Lower leg skin (tissue), 4 donors: ENCODE data around the gene HUS1. TPM values are rescaled to one million over a fixed set of nuclear protein-coding genes. Genes with fewer than 3 reads are reported as not detected.
A peak's percentile ranks its signal among the peaks of the same experiment; 100 is the strongest.
"Not testable (repeated sequence)": the region's sequence is repeated elsewhere in the genome, so short reads cannot be mapped to it uniquely, and the experiment has no call there.

Experiments
- DNase-seq, 2 donors: peaks; one replicate each; pipeline ENCODE4 v3.0.0-alpha.2; 2019; ENCODE audit warnings: low spot score in 2 of 2
- H3K4me3 ChIP-seq: fragments of 200-600 bp; sonication (generic); 2 replicates; pipeline ENCODE4 v1.5.1; 2017; ENCODE audit warnings: mild to moderate bottlenecking, low read depth; ENCODE audit not compliant: poor library complexity, severe bottlenecking
- POLR2A ChIP-seq, 2 donors: fragments of 450-650 bp; IDR thresholded peaks; one replicate each; pipeline ENCODE4 v1.6.1; 2016 to 2017; ENCODE audit warnings: antibody characterized with exemption in 2 of 2, mild to moderate bottlenecking in 1 of 2, moderate library complexity in 1 of 2
- WGBS, 2 donors: methylation state at CpG; one replicate each; pipeline ENCODE4 v1.1.5; 2018; 5-methylcytosine and 5-hydroxymethylcytosine counted together
- intact Hi-C: fragments of 100-400 bp; cut with DNase I; formaldehyde crosslinking; loops from one replicate; pipeline ENCODE4 v1.15.0; 2023; ENCODE audit warnings: low total_unique reads
- total RNA-seq, 4 donors: library from RNA; depleted of rRNA; stranded (reverse); fragments of >200 nt; gene quantifications; one replicate each; pipeline ENCODE4 v1.1.0, GENCODE V29; 2016
- TF ChIP-seq, protein P1 (sequence below), 3 donors: fragments of 450-650 bp; IDR thresholded peaks; one replicate each; pipeline ENCODE4 v1.5.1; 2016; ENCODE audit warnings: antibody characterized with exemption in 3 of 3, mild to moderate bottlenecking in 3 of 3, moderate library complexity in 2 of 3

HUS1 gene
- total RNA-seq, 4 donors from 2014 or later = 13.8 to 74.1 (median 29.3) TPM

DNA sequence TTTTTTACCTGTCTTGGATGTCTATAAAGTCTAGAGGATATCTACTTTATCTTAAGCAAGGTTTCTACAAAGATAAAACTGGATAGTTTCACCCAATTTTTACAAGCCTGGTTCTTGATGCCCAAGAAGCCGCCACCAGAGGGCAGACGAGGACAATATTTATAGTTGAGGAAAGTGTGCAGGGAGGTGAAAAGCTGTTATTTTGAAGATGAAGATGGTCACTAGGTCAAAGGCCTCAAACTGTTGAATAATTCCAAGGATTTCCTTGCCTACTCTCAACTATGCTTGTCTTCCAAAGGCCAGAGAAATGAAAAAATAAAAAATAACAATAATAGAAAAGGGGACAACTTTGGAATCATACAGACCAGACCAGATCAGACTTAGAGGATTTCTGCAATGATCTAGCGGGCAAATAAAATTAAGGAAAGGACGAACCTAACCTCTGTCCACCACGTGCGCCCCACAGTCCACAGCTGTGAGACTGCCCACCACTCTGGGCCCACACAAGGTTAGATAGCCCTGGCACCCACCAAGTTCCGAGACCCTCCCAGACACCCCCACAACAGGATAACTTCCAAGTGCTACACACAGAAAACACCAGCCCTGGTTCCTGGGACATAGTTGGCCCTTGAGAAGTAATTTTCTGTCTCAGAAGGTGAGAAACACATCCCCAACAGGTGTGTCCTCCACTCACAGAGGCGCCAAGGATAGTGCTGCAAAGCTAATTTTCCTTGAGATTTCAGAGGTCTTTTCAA lies 34.0 kb downstream of the HUS1 start:
- DNase-seq = peak; percentile 80 to 95
- no peak for TF ChIP-seq POLR2A (IDR thresholded peaks at IDR 0.05)
- TF ChIP-seq, protein P1, sequence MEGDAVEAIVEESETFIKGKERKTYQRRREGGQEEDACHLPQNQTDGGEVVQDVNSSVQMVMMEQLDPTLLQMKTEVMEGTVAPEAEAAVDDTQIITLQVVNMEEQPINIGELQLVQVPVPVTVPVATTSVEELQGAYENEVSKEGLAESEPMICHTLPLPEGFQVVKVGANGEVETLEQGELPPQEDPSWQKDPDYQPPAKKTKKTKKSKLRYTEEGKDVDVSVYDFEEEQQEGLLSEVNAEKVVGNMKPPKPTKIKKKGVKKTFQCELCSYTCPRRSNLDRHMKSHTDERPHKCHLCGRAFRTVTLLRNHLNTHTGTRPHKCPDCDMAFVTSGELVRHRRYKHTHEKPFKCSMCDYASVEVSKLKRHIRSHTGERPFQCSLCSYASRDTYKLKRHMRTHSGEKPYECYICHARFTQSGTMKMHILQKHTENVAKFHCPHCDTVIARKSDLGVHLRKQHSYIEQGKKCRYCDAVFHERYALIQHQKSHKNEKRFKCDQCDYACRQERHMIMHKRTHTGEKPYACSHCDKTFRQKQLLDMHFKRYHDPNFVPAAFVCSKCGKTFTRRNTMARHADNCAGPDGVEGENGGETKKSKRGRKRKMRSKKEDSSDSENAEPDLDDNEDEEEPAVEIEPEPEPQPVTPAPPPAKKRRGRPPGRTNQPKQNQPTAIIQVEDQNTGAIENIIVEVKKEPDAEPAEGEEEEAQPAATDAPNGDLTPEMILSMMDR (IDR thresholded peaks at IDR 0.05) = no peak
- no peak overlapping the region for H3K4me3 ChIP-seq
- WGBS, 2 donors = 39 to 45% methylated on average over 8 of the region's 8 CpGs
- intact Hi-C loops = loop anchor here (5.0 kb wide), 1 partner anchor 167 kb away; no protein-coding TSS in a partner anchor

DNA sequence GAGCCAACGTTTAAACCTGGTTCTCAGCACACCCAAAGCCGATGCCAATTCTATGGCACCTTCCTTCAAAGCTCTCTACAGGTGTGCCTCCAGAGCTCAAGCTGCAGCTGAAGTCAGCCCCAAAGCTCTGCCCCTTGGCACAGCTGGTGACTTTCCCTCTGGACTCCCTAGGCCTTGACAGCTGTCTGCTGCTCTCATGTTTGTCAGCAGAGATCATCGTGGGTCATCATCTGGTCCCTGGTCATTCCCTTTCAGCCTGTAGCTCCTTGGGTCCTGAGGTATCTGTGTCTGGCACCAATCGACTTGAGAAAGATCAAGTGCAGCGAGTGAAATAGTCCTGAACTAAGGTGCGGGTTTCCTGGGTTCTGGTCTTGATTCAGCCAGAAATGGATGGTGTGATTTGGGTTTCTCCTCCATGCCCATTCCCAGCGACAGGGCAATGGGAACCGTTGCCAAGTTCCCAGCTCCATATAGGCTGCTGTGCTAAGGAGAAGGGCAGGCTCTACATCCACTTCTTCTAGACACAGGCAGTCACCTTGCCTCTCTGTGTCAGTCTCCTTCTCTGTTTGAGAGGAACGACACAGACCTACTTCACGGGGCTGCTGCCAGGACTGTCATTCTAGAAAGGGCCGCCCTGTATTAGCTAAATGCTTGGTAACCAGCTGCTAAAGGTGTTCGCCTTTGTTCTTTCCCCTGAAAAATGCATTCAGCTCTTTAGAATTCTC lies 34.7 kb downstream of the HUS1 start:
- intact Hi-C loops = loop anchor here (5.0 kb wide), 1 partner anchor 168 kb away; no protein-coding TSS in a partner anchor

DNA sequence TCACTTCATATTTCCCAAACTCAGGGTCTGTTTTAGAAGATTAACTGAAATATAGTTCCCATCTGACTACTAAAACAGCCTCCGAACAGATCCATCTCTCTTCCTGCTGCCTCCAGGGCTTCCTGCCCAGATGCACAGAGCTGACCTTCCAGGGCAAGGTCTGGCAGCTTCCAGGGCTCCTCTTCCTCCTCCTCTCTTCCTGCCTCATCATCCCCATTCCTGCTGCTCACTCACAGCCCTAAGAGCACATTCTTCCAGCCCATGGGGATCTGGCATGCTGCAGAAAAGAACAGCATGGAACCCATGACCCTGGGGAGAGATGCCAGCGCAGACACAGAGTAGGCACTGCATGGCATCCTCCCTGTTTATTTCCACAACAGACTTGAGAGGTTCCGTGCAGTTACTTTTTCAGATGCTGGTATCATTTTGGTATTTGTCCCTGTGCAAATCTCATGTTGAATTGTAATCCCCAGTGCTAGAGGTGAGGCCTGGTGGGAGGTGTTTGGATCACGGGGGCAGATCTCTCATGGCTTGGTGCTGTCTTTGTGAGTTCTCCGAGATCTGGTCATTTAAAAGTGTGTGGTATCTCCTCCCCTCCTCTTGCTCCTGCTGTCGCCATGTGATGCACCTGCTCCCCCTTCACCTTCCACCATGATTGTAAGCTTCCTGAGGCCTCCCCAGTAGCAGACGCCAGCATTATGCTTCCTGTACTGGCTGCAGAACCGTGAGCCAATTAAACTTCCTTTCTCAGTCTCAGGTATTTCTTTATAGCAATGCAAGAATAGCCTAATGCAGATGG lies 35.5 kb downstream of the HUS1 start:
- 84 to 88% methylated on average over 8 of the region's 8 CpGs for WGBS, 2 donors
- TF ChIP-seq POLR2A (IDR thresholded peaks at IDR 0.05) = no peak
- TF ChIP-seq, protein P1 (IDR thresholded peaks at IDR 0.05) = no peak
- DNase-seq = peak in 1 of 2 donors; percentile 58
- intact Hi-C loops = no loop called here
- H3K4me3 ChIP-seq = no peak overlapping the region

More for the DNA sequence above, 34.7 kb downstream of the HUS1 start:
- WGBS, 2 donors = 74% methylated on average over 12 of the region's 12 CpGs
- H3K4me3 ChIP-seq = no peak overlapping the region
- DNase-seq = peak in 1 of 2 donors; percentile 82
- no peak for TF ChIP-seq POLR2A (IDR thresholded peaks at IDR 0.05)
- TF ChIP-seq, protein P1 (IDR thresholded peaks at IDR 0.05) = no peak

DNA sequence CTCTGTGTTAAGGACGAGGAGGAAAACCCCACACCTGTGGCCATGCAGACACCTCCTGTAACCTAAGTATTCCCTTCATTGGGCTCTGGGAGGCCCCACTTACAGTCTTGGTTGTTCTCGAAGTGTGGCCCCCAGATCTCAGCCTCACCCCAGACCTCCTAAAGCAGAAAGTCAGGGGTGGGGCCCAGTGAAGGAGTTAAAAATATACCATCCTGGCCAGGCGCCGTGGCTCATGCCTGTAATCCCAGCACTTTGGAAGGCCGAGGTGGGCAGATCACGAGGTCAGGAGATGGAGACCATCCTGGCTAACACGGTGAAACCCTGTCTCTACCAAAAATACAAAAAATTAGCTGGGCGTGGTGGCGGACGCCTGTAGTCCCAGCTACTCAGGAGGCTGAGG lies 36.8 kb downstream of the HUS1 start:
- intact Hi-C loops = not testable (repeated sequence)
- WGBS, 2 donors = 85 to 94% methylated on average over 10 of the region's 10 CpGs

DNA sequence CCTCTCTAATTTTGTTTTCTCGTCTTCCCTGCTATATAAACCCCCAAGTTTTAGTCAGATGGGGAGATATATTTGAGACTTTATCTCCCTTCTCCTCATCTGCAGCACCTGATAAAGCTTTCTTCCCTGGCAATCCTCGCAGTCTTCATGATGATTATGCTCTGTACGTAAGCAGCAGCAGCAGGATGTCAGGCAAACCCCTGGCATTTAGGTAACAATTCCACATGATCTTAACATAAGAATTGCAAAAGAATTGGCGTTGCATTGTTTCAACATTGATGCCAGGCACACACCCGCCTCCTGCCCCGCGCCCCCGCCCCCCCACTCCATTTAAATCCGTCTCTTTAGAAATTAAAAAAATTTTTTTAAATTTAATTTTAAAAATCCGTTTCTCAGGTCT lies 37.3 kb downstream of the HUS1 start:
- peak in 1 of 2 donors; percentile 18 for DNase-seq
- intact Hi-C loops = no loop called here
- no peak overlapping the region for H3K4me3 ChIP-seq
- TF ChIP-seq POLR2A (IDR thresholded peaks at IDR 0.05) = no peak
- TF ChIP-seq, protein P1 (IDR thresholded peaks at IDR 0.05) = no peak
- 82 to 84% methylated on average over 10 of the region's 10 CpGs for WGBS, 2 donors

More for the DNA sequence above, 36.8 kb downstream of the HUS1 start:
- DNase-seq = peak in 1 of 2 donors; percentile 83
- not testable (repeated sequence) for H3K4me3 ChIP-seq
